Vagina (tissue), 2 donors: ENCODE results near the gene CD8B2. TPM values are rescaled to one million over a fixed set of nuclear protein-coding genes. Genes with fewer than 3 reads are reported as not detected.

Experiments used
- DNase-seq, 2 donors: peaks; one replicate each; pipeline ENCODE4 v3.0.0-alpha.2; 2017; ENCODE audit errors: extremely low spot score in 2 of 2
- H3K27ac ChIP-seq: fragments of 200-600 bp; sonication (generic); one replicate; pipeline ENCODE4 v1.5.1; 2019
- H3K27me3 ChIP-seq: fragments of 200-600 bp; sonication (generic); one replicate; pipeline ENCODE4 v1.5.1; 2019
- H3K36me3 ChIP-seq, 2 donors: fragments of 200-600 bp; sonication (generic); one replicate each; pipeline ENCODE4 v1.5.1; 2017 to 2019
- H3K4me1 ChIP-seq: fragments of 200-600 bp; sonication (generic); one replicate; pipeline ENCODE4 v1.5.1; 2019
- H3K4me3 ChIP-seq, 2 donors: fragments of 200-600 bp; sonication (generic); 1 replicate in 1 of 2; 2 replicates in 1 of 2; pipeline ENCODE4 v1.5.1; 2016 to 2019
- H3K9me3 ChIP-seq: fragments of 200-600 bp; sonication (generic); one replicate; pipeline ENCODE4 v1.5.1; 2019
- CTCF ChIP-seq, 3 experiments: fragments of 450-650 bp in 2 of 3; fragments of 200-600 bp in 1 of 3; sonication (generic) in 1 of 3; IDR thresholded peaks; one replicate each; pipeline ENCODE4 v1.5.1; 2017 to 2019; ENCODE audit warnings: antibody characterized with exemption in 3 of 3, mild to moderate bottlenecking in 2 of 3, moderate library complexity in 2 of 3
- POLR2A ChIP-seq, 2 donors: fragments of 450-650 bp; IDR thresholded peaks; one replicate each; pipeline ENCODE4 v1.6.1; 2017; ENCODE audit warnings: antibody characterized with exemption in 2 of 2, mild to moderate bottlenecking in 2 of 2, moderate library complexity in 2 of 2
- POLR2AphosphoS5 ChIP-seq, 2 donors: sonication (generic); formaldehyde crosslinking; IDR thresholded peaks; one replicate each; pipeline ENCODE4 v1.9.0; 2017; ENCODE audit warnings: antibody characterized with exemption in 2 of 2, mild to moderate bottlenecking in 2 of 2, low read depth in 1 of 2; ENCODE audit not compliant: insufficient read depth in 1 of 2
- intact Hi-C: fragments of 100-400 bp; cut with DNase I; formaldehyde crosslinking; loops from one replicate; pipeline ENCODE4 v1.15.1; 2023
- total RNA-seq: library from RNA; depleted of rRNA; stranded (reverse); fragments of >200 nt; gene quantifications from one replicate; pipeline ENCODE4 v1.2.3, GENCODE V29; 2016

CD8B2 gene
- total RNA-seq, 1 donor from 2014 or later, result 0.74 TPM

GRCh38 chr2:106547164-106547903, 60.2 kb downstream of the CD8B2 start:
- Histone ChIP-seq H3K27ac (no peak overlapping the region), H3K9me3 (no peaks in the 10 kb centered on the region), H3K4me1 (no peaks in the 10 kb centered on the region), H3K36me3 (no peaks in the 10 kb centered on the region), H3K27me3 (no peaks in the 10 kb centered on the region), H3K4me3 (no peak overlapping the region)
- TF ChIP-seq POLR2A (IDR thresholded peaks at IDR 0.05), result no peak
- TF ChIP-seq POLR2AphosphoS5 (IDR thresholded peaks at IDR 0.05; ENCODE audit: insufficient read depth in 1 of 2, low read depth in 1 of 2), result no peak
- TF ChIP-seq CTCF (IDR thresholded peaks at IDR 0.05), result no peak
- intact Hi-C loops, result loop anchor here (5.0 kb wide), 1 partner anchor 440 kb away; no protein-coding TSS in a partner anchor
- DNase-seq, result no peak

GRCh38 chr2:106551417-106552130, 64.4 kb downstream of the CD8B2 start:
- H3K27ac ChIP-seq, result no peak overlapping the region
- DNase-seq, result no peak
- no peaks in the 10 kb centered on the region for H3K36me3 ChIP-seq
- intact Hi-C loops, result no loop called here
- H3K4me1 ChIP-seq, result no peaks in the 10 kb centered on the region
- TF ChIP-seq POLR2AphosphoS5 (IDR thresholded peaks at IDR 0.05; ENCODE audit: insufficient read depth in 1 of 2, low read depth in 1 of 2) (no peak), POLR2A (IDR thresholded peaks at IDR 0.05) (no peak), CTCF (IDR thresholded peaks at IDR 0.05) (no peak)
- no peaks in the 10 kb centered on the region for H3K9me3 ChIP-seq
- no peak overlapping the region for H3K4me3 ChIP-seq
- no peaks in the 10 kb centered on the region for H3K27me3 ChIP-seq

GRCh38 chr2:106552921-106553320, 65.8 kb downstream of the CD8B2 start:
- DNase-seq, result no peak
- intact Hi-C loops, result no loop called here
- TF ChIP-seq POLR2A (IDR thresholded peaks at IDR 0.05) (no peak), POLR2AphosphoS5 (IDR thresholded peaks at IDR 0.05; ENCODE audit: insufficient read depth in 1 of 2, low read depth in 1 of 2) (no peak), CTCF (IDR thresholded peaks at IDR 0.05) (no peak)
- no peak overlapping the region for H3K4me3 ChIP-seq
- no peaks in the 10 kb centered on the region for H3K36me3 ChIP-seq
- H3K27ac ChIP-seq, result no peak overlapping the region
- no peaks in the 10 kb centered on the region for H3K9me3 ChIP-seq
- no peaks in the 10 kb centered on the region for H3K4me1 ChIP-seq
- no peaks in the 10 kb centered on the region for H3K27me3 ChIP-seq

GRCh38 chr2:106553321-106553720, 66.2 kb downstream of the CD8B2 start:
- intact Hi-C loops, result no loop called here
- no peaks in the 10 kb centered on the region for H3K4me1 ChIP-seq
- no peak overlapping the region for H3K4me3 ChIP-seq
- H3K27ac ChIP-seq, result no peak overlapping the region
- TF ChIP-seq POLR2AphosphoS5 (IDR thresholded peaks at IDR 0.05; ENCODE audit: insufficient read depth in 1 of 2, low read depth in 1 of 2), result no peak
- TF ChIP-seq POLR2A (IDR thresholded peaks at IDR 0.05), result no peak
- TF ChIP-seq CTCF (IDR thresholded peaks at IDR 0.05), result no peak
- no peak for DNase-seq
- no peaks in the 10 kb centered on the region for H3K9me3 ChIP-seq
- no peaks in the 10 kb centered on the region for H3K36me3 ChIP-seq
- no peaks in the 10 kb centered on the region for H3K27me3 ChIP-seq

- intact Hi-C loops, result no loop called here
- H3K9me3 ChIP-seq, result no peaks in the 10 kb centered on the region
- H3K4me3 ChIP-seq, result no peak overlapping the region
- no peaks in the 10 kb centered on the region for H3K4me1 ChIP-seq
- no peak for TF ChIP-seq CTCF (IDR thresholded peaks at IDR 0.05)
- TF ChIP-seq POLR2A (IDR thresholded peaks at IDR 0.05), result no peak
- TF ChIP-seq POLR2AphosphoS5 (IDR thresholded peaks at IDR 0.05; ENCODE audit: insufficient read depth in 1 of 2, low read depth in 1 of 2), result no peak
- H3K36me3 ChIP-seq, result no peaks in the 10 kb centered on the region
- no peak for DNase-seq
- no peaks in the 10 kb centered on the region for H3K27me3 ChIP-seq
- no peak overlapping the region for H3K27ac ChIP-seq
Observed at GRCh38 chr2:106554411-106554810, 67.2 kb downstream of the CD8B2 start.
